Inferior parietal cortex (tissue), 1 donor: ENCODE data around the gene RND2.

Source experiments
- DNase-seq: peaks from one replicate; pipeline ENCODE4 v3.0.0-alpha.2; 2016; ENCODE audit errors: extremely low spot score

The RND2 gene

GRCh38 chr17:43006639-43007551 is 18.1 kb upstream of the RND2 start, which contains the start of gene IFI35:
TSS of gene IFI35 (plus strand) at chr17:43006784. CDS start at chr17:43006948, 164 bp downstream.
- DNase-seq = peak; percentile 68

- no peak for DNase-seq
Observed at GRCh38 chr17:43010667-43011308, 14.2 kb upstream of the RND2 start.

- no peak for DNase-seq
Observed at GRCh38 chr17:43011728-43012472, 13.1 kb upstream of the RND2 start.

- DNase-seq = no peak
Observed at GRCh38 chr17:43013296-43013695, 11.7 kb upstream of the RND2 start.

GRCh38 chr17:43014020-43014648 is 10.9 kb upstream of the RND2 start:
- DNase-seq = no peak

GRCh38 chr17:43014649-43015542 is 10.1 kb upstream of the RND2 start:
- no peak for DNase-seq

GRCh38 chr17:43015579-43015978 is 9.5 kb upstream of the RND2 start:
- DNase-seq = no peak

GRCh38 chr17:43016216-43016615 is 8.8 kb upstream of the RND2 start:
- no peak for DNase-seq

GRCh38 chr17:43018008-43018853 is 6.8 kb upstream of the RND2 start:
- DNase-seq = no peak

- no peak for DNase-seq
Observed at GRCh38 chr17:43018932-43019331, 6.1 kb upstream of the RND2 start.

- no peak for DNase-seq
Observed at GRCh38 chr17:43019418-43019817, 5.6 kb upstream of the RND2 start.

- no peak for DNase-seq
Observed at GRCh38 chr17:43020030-43020621, 4.9 kb upstream of the RND2 start.

- peak; percentile 25 for DNase-seq
Observed at GRCh38 chr17:43020789-43021740, 4.0 kb upstream of the RND2 start.

- DNase-seq = peak; percentile 65
Observed at GRCh38 chr17:43021741-43022512, 3.1 kb upstream of the RND2 start, which contains the start of gene VAT1. TSS of gene VAT1 (minus strand) at chr17:43022385. CDS start at chr17:43022322, 63 bp downstream.

GRCh38 chr17:43025290-43025657 is 243 bp downstream of the RND2 start:
- no peak for DNase-seq

GRCh38 chr17:43025766-43026537 is 921 bp downstream of the RND2 start:
- no peak for DNase-seq

GRCh38 chr17:43026595-43026994 is 1.6 kb downstream of the RND2 start:
- DNase-seq = no peak
